K562 (cell line): ENCODE measurements around the gene SMARCD2. TPM values are rescaled to one million over a fixed set of nuclear protein-coding genes. Genes with fewer than 3 reads are reported as not detected.

ENCODE experiments used
- ATAC-seq: fragments of 200-7000 bp; cut with Tn5 transposase; 3 replicates; pipeline ENCODE4 v1.9.1; 2020; ENCODE audit warnings: moderate library complexity
- BruUV-seq: library from RNA; stranded (reverse); fragments of 400-500 nt; replicated peaks from 2 replicates; lab custom pipeline; 2021; lab: Mats Ljungman, UMichigan
- CTCF ChIA-PET: fragments of 300-600 bp; formaldehyde crosslinking; extraction: SDS; loops from one replicate; lab custom pipeline; 2021; ENCODE audit warnings: low intra/inter-chr PET ratio; lab: Yijun Ruan, JAX
- POLR2A ChIA-PET: fragments of 300-600, 350-650 bp; sonication (Branson Sonifier 250); formaldehyde crosslinking; extraction: SDS; loops from one replicate; lab custom pipeline; 2021; ENCODE audit warnings: antibody characterized with exemption, inconsistent platforms; lab: Yijun Ruan, JAX
- DNase-seq, 4 experiments: peaks; one replicate each; pipeline versions ENCODE4 v3.0.0 to v3.0.0-alpha.2; 2011 to 2018; ENCODE audit warnings: low spot score in 3 of 4, mixed read lengths in 3 of 4; ENCODE audit errors: extremely low read depth in 1 of 4
- FAIRE-seq: peaks from 2 replicates; lab custom pipeline; 2011; peaks lifted over from hg19 to GRCh38; lab: Jason Lieb, UNC
- H2AFZ ChIP-seq: 2 replicates; pipeline ENCODE4 v1.6.0; 2011; ENCODE audit warnings: low read depth, low read length, control low read depth, inconsistent platforms
- H3K27ac ChIP-seq: fragments of 200-600 bp; 3 replicates; pipeline ENCODE4 v1.8.0; 2011; ENCODE audit warnings: low read depth, mild to moderate bottlenecking, control low read depth, inconsistent platforms, low read length, moderate library complexity, mixed read lengths; ENCODE audit errors: extremely low read depth
- H3K27me3 ChIP-seq, 2 experiments: fragments of 300-600 bp in 1 of 2; 2 replicates in 1 of 2; 3 replicates in 1 of 2; pipeline versions ENCODE4 v1.6.0 to v1.8.0; 2011; ENCODE audit warnings: inconsistent platforms in 2 of 2, low read length in 2 of 2, mild to moderate bottlenecking in 1 of 2, mixed read lengths in 1 of 2, moderate library complexity in 1 of 2; ENCODE audit not compliant: control insufficient read depth in 2 of 2, insufficient read depth in 2 of 2
- H3K36me3 ChIP-seq: fragments of 300-600 bp; 3 replicates; pipeline ENCODE4 v1.8.0; 2011; ENCODE audit warnings: mild to moderate bottlenecking, low read length, inconsistent platforms; ENCODE audit not compliant: control insufficient read depth, insufficient read depth
- H3K4me1 ChIP-seq, 2 experiments: fragments of 200-600 bp in 1 of 2; replicated peaks in 1 of 2; 2 replicates in 1 of 2; 3 replicates in 1 of 2; pipeline versions ENCODE4 v1.5.1 to v1.8.0; 2011; ENCODE audit warnings: inconsistent platforms in 2 of 2, low read length in 2 of 2, mild to moderate bottlenecking in 1 of 2, mixed read lengths in 1 of 2, moderate library complexity in 1 of 2; ENCODE audit not compliant: control insufficient read depth in 2 of 2, insufficient read depth in 2 of 2
- H3K4me2 ChIP-seq: 2 replicates; pipeline ENCODE4 v1.6.1; 2011; ENCODE audit warnings: low read length, control low read depth, inconsistent platforms, mixed read lengths; ENCODE audit not compliant: insufficient read depth
- H3K4me3 ChIP-seq: fragments of 200-600 bp; sonication (generic), shearing (Covaris generic); 2 replicates; pipeline ENCODE4 v1.5.1; 2016; ENCODE audit warnings: control low read depth, inconsistent platforms
- H3K79me2 ChIP-seq: fragments of 200-600 bp; 3 replicates; pipeline ENCODE4 v1.8.0; 2011; ENCODE audit warnings: low read length, inconsistent platforms; ENCODE audit not compliant: control insufficient read depth, insufficient read depth
- H3K9ac ChIP-seq, 2 experiments: 2 replicates each; pipeline versions ENCODE4 v1.6.0 to v1.6.1; 2011; ENCODE audit warnings: low read depth in 2 of 2, low read length in 2 of 2, control low read depth in 1 of 2, inconsistent platforms in 1 of 2, mild to moderate bottlenecking in 1 of 2, mixed read lengths in 1 of 2; ENCODE audit not compliant: insufficient read depth in 1 of 2
- H3K9me1 ChIP-seq: one replicate; pipeline ENCODE4 v1.6.0; 2011; ENCODE audit warnings: inconsistent platforms, mild to moderate bottlenecking, low read length, moderate library complexity; ENCODE audit not compliant: control insufficient read depth, insufficient read depth
- H3K9me3 ChIP-seq: replicated peaks from 2 replicates; pipeline ENCODE4 v1.5.1; 2011; ENCODE audit warnings: low read depth, low read length, inconsistent platforms; ENCODE audit not compliant: control insufficient read depth, insufficient read depth
- H4K20me1 ChIP-seq: replicated peaks from 2 replicates; pipeline ENCODE4 v1.6.1; 2011; ENCODE audit warnings: low read length, inconsistent platforms, mixed read lengths; ENCODE audit not compliant: control insufficient read depth, insufficient read depth
- ARID2 ChIP-seq: fragments of 450-650 bp; IDR thresholded peaks from 2 replicates; pipeline ENCODE4 v1.6.1; 2017; ENCODE audit warnings: antibody characterized with exemption, mild to moderate bottlenecking
- RBFOX2 ChIP-seq: fragments of 200-400 bp; formaldehyde crosslinking; IDR thresholded peaks from 2 replicates; pipeline ENCODE4 v1.6.1; 2017; ENCODE audit warnings: low read depth, mild to moderate bottlenecking, low read length, moderate library complexity
- ZNF518B ChIP-seq: fragments of 250-450 bp; sonication (Bioruptor Pico); IDR thresholded peaks from 2 replicates; pipeline ENCODE4 v1.5.0; 2021; ENCODE audit warnings: mild to moderate bottlenecking, moderate library complexity
- WGBS: fragments of 100-300 bp; shearing (Covaris generic); methylation state at CpG from one replicate; pipeline ENCODE4 v1.1.6; 2016; ENCODE audit warnings: low coverage, mixed read lengths; ENCODE audit not compliant: insufficient coverage; ENCODE audit errors: missing lambda C conversion rate; 5-methylcytosine and 5-hydroxymethylcytosine counted together
- in situ Hi-C: fragments of 300-500 bp; cut with MboI; formaldehyde crosslinking; loops from 4 replicates; pipeline ENCODE4 v1.15.0; 2018; ENCODE audit warnings: inconsistent platforms, mixed read lengths
- intact Hi-C: fragments of 100-400 bp; cut with micrococcal nuclease; formaldehyde crosslinking; loops from 2 replicates; pipeline ENCODE4 v1.14.2; 2022
- polyA plus RNA-seq, 8 experiments: library from polyadenylated mRNA; depleted of rRNA in 4 of 8; stranded (reverse) in 5 of 8; unstranded in 3 of 8; fragments of >200 nt; fragmentation: Nextera tagmentation in 2 of 8; fragmentation: Illumina TruSeq in 1 of 8; extraction: Ambion mirVana in 2 of 8; extraction: Trizol in 1 of 8; gene quantifications; 2 replicates each; pipeline versions ENCODE4 v1.2.1 to v1.2.3, GENCODE V29; 2011 to 2014; ENCODE audit warnings: inconsistent platforms in 1 of 8, missing spikeins in 1 of 8
- total RNA-seq, 7 experiments: library from RNA; depleted of rRNA in 6 of 7; stranded (reverse); fragments of >200 nt in 6 of 7; fragmentation: Illumina TruSeq in 2 of 7; extraction: Trizol in 2 of 7; gene quantifications; 2 replicates each; pipeline versions ENCODE4 v1.2.1 to v1.2.3, GENCODE V29; 2011 to 2021; ENCODE audit warnings: low replicate concordance in 1 of 7

SMARCD2 gene
- total and polyA plus RNA-seq, 9 of the 15 experiments (the other 6 are each of a cell fraction or from before 2014, with no cell fraction given) = 1.7 to 114 (median 90.3) TPM

- DNase-seq = no peak
- in situ Hi-C loops = loop anchor here (25.0 kb wide), 1 partner anchor 403 kb away; the partner anchor contains the start of gene CYB561
- H3K9ac ChIP-seq = peak overlapping the region; percentile 93 to 98
Observed at GRCh38 chr17:63840591-63841349, 1.7 kb downstream of the SMARCD2 start.

More at GRCh38 chr17:63840591-63841349, 1.7 kb downstream of the SMARCD2 start:
- no TSS peak for BruUV-seq
- H3K9me3 ChIP-seq = no peaks in the 10 kb centered on the region
- POLR2A ChIA-PET = interaction anchor here (0.6 to 5.8 kb wide), 5 partner anchors 8 to 67 kb away, joined by 4 to 66 read pairs (median 10); partner anchors contain the start of genes CCDC47, DDX42, FTSJ3 and PSMC5
- H2AFZ ChIP-seq = no peak overlapping the region
- H4K20me1 ChIP-seq = no peaks in the 10 kb centered on the region
- H3K27ac ChIP-seq = peak overlapping the region; percentile 86; the same call in 2 of the 3 replicates
- CTCF ChIA-PET = no interaction called here
- 48% methylated on average over 4 of the region's 4 CpGs for WGBS
- H3K27me3 ChIP-seq = no peaks in the 10 kb centered on the region
- TF ChIP-seq ARID2 = no peak
- TF ChIP-seq ZNF518B (CRISPR knock-in tag) = no peak
- peak; percentile 45; the same call in 1 of the 2 replicates for TF ChIP-seq RBFOX2
- H3K9me1 ChIP-seq = no peaks in the 10 kb centered on the region
- peaks cover 37% of the 10 kb centered on the region for H3K36me3 ChIP-seq
- intact Hi-C loops = loop anchor here (10.0 kb wide), 2 partner anchors 216 to 406 kb away; partner anchors contain the start of gene MAP3K3
- FAIRE-seq = no peak
- peak overlapping the region; percentile 95 for H3K4me3 ChIP-seq
- no peak for ATAC-seq
- peaks cover 23 to 51% of the 10 kb centered on the region in 2 experiments for H3K4me1 ChIP-seq
- peaks cover 59% of the 10 kb centered on the region for H3K79me2 ChIP-seq
- peak overlapping the region; percentile 96 for H3K4me2 ChIP-seq
